ENCODE data around the gene MAD2L2. TPM values are rescaled to one million over a fixed set of nuclear protein-coding genes. Genes with fewer than 3 reads are reported as not detected.

The MAD2L2 gene
- total RNA-seq, 1 donor from 2014 or later = 28.0 TPM

DNA sequence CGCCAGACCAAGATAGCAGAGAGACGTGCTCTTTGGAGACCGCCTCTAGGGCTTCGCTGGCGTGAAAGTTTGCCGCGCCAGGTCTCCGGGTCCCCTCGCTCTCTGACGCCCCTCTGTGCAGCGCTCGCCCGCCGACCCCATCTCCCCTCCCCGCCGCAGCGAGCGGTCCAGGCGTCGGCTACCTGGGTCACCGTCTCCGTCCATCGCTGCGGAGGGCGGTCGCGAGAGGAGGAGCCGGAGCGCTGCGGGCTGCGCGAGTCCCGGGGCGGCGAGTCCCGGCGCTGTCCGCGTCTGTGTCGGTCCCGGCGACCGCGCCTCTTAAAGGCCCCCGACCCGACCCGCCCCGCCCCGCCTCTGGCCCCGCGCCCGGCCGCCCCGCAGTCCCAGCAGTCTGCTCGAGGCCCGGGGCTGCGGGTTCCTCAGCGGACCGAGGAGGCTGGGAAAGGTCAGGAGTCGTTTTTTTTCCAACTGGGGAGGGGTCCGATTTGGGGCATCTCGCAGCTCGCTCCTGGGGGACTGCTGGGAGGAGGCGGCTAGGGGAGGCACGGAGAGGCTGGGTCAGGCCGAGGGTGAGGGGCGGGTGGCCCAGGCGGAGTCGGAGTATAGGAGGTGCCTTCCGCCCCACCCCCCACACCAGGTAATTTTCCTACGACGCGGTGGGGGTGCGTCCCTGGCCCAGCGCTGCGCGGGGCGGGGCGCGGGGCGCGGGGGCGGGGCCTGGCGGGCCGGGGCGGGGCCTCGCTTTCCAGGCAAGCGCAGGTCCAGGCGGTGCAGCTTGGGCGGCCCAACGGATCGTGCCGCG is 26.6 kb downstream of the MAD2L2 start, which contains the start of the genes FBXO2 and FBXO44:
TSS of gene FBXO2 (minus strand) at position 293 of the 802 bp plus-strand sequence. CDS start at position 204, 89 bp downstream.
TSS of gene FBXO44 (plus strand) at position 741 of the 802 bp plus-strand sequence. CDS start 959 bp downstream, outside the sequence.
- peak; percentile 39 for DNase-seq (ENCODE audit: low spot score)
- no peak within 1 kb of the TSS for H3K27ac Mint-ChIP-seq (ENCODE audit: unreplicated experiment)

DNA sequence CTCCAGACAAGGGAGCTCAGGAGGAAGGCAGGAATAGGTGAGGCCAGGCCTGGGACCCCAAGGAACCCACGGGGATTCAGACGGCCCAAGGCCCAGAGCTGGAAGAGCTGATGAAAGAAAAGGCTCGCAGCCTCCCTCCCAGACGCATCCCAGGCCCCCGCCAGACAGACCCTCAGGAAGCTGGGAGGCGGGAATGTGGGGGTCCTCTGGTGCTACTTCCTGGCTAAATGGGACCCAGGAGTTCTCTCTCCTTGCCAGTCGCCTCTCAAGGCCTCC is 27.1 kb downstream of the MAD2L2 start:
- Mint-ChIP-seq H3K36me3 (ENCODE audit: low read depth, unreplicated experiment) (peaks cover 4% of the 10 kb centered on the region), H3K9me3 (ENCODE audit: unreplicated experiment) (no peaks in the 10 kb centered on the region), H3K4me1 (ENCODE audit: unreplicated experiment) (peaks cover 2% of the 10 kb centered on the region)

More for the DNA sequence above, 26.6 kb downstream of the MAD2L2 start, which contains the start of the genes FBXO2 and FBXO44:
- TF ChIP-seq, protein P1, sequence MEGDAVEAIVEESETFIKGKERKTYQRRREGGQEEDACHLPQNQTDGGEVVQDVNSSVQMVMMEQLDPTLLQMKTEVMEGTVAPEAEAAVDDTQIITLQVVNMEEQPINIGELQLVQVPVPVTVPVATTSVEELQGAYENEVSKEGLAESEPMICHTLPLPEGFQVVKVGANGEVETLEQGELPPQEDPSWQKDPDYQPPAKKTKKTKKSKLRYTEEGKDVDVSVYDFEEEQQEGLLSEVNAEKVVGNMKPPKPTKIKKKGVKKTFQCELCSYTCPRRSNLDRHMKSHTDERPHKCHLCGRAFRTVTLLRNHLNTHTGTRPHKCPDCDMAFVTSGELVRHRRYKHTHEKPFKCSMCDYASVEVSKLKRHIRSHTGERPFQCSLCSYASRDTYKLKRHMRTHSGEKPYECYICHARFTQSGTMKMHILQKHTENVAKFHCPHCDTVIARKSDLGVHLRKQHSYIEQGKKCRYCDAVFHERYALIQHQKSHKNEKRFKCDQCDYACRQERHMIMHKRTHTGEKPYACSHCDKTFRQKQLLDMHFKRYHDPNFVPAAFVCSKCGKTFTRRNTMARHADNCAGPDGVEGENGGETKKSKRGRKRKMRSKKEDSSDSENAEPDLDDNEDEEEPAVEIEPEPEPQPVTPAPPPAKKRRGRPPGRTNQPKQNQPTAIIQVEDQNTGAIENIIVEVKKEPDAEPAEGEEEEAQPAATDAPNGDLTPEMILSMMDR (IDR thresholded peaks at IDR 0.05; ENCODE audit: unreplicated experiment) = no peak
- Mint-ChIP-seq H3K4me1 (ENCODE audit: unreplicated experiment) (peaks cover 2% of the 10 kb centered on the region), H3K27me3 (ENCODE audit: unreplicated experiment) (peaks cover 14% of the 10 kb centered on the region), H3K4me3 (ENCODE audit: unreplicated experiment) (peak within 1 kb of the TSS; percentile 47), H3K36me3 (ENCODE audit: low read depth, unreplicated experiment) (peaks cover 4% of the 10 kb centered on the region), H3K9me3 (ENCODE audit: unreplicated experiment) (no peaks in the 10 kb centered on the region)

DNA sequence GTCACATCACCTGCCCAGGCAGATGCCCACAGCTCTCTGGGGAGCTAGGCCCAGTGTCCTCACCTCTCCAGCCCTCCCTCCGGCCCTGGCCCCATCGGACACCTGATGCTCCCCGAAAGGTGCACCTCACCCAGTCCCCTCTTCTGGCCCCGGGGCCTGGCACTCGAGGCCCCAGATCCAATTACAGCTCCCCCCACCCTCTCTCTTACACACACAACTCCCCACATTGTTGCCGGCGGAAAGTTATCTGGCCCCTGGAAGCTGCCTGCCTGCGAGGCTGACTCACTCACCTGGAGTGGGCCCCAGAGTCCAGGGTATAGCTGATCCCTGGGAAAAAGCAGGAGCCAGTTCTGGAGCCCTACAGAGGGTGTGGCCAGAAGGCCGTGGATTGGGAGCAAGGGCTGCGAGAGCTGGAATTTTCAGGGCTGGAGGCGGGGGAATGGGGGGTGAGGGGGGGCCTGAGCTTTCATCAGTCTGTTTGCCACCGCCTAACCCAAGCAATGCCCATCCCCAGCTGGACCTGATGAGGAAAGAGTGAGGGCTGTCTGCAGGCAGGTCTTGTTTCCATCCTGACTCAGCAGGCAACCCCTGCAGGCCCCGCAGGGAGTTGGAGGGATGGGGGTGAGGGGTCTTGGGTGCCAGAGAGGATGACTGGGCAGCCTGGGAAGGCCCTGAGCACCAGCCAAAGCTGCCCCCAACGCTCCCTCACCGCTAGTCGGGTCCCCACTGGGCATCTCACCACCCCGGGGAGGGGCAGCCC is 27.7 kb downstream of the MAD2L2 start:
- H3K27me3 Mint-ChIP-seq (ENCODE audit: unreplicated experiment) = peaks cover 17% of the 10 kb centered on the region
- H3K27ac Mint-ChIP-seq (ENCODE audit: unreplicated experiment) = no peak overlapping the region
- H3K9me3 Mint-ChIP-seq (ENCODE audit: unreplicated experiment) = no peaks in the 10 kb centered on the region
- TF ChIP-seq, protein P1 (IDR thresholded peaks at IDR 0.05; ENCODE audit: unreplicated experiment) = no peak
- no peak overlapping the region for H3K4me3 Mint-ChIP-seq (ENCODE audit: unreplicated experiment)
- no peak for DNase-seq (ENCODE audit: low spot score)
- H3K4me1 Mint-ChIP-seq (ENCODE audit: unreplicated experiment) = peaks cover 2% of the 10 kb centered on the region
- peaks cover 4% of the 10 kb centered on the region for H3K36me3 Mint-ChIP-seq (ENCODE audit: low read depth, unreplicated experiment)

More for the DNA sequence above, 27.1 kb downstream of the MAD2L2 start:
- no peak overlapping the region for H3K27ac Mint-ChIP-seq (ENCODE audit: unreplicated experiment)
- H3K4me3 Mint-ChIP-seq (ENCODE audit: unreplicated experiment) = no peak overlapping the region
- no peak for DNase-seq (ENCODE audit: low spot score)
- TF ChIP-seq, protein P1 (IDR thresholded peaks at IDR 0.05; ENCODE audit: unreplicated experiment) = no peak
- H3K27me3 Mint-ChIP-seq (ENCODE audit: unreplicated experiment) = peaks cover 14% of the 10 kb centered on the region

DNA sequence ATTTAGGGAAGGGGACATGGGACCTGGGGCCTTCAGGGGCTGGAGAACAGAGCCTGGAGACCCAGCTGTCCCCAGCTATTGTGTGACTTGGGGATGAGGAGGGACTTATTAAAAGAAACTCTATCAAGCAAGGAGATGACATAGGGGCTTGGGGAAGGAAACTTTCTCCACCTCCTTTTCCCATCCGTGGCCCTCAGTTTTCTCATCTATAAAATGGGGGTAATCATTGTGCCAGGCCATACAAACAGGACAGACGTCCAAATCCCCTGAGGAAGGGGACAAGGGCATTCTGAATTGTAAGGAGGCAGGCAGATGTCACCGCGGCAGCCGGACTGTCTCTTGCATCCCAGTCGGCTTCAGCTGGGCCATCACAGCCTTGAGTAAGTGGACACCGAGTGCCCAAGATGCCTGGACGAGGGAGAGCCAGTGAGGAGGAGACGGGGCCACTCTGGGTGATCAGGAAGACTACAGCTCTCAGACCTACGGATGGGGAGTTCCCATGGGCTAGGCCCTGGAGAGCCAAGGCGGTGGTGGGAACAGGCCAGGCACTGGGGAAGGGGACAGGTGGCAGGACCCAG is 28.7 kb downstream of the MAD2L2 start:
- H3K36me3 Mint-ChIP-seq (ENCODE audit: low read depth, unreplicated experiment) = peaks cover 4% of the 10 kb centered on the region
- DNase-seq (ENCODE audit: low spot score) = no peak
- H3K4me3 Mint-ChIP-seq (ENCODE audit: unreplicated experiment) = no peak overlapping the region
- TF ChIP-seq, protein P1 (IDR thresholded peaks at IDR 0.05; ENCODE audit: unreplicated experiment) = no peak
- peaks cover 19% of the 10 kb centered on the region for H3K27me3 Mint-ChIP-seq (ENCODE audit: unreplicated experiment)
- no peak overlapping the region for H3K27ac Mint-ChIP-seq (ENCODE audit: unreplicated experiment)
- no peaks in the 10 kb centered on the region for H3K9me3 Mint-ChIP-seq (ENCODE audit: unreplicated experiment)
- peaks cover 2% of the 10 kb centered on the region for H3K4me1 Mint-ChIP-seq (ENCODE audit: unreplicated experiment)
